ENCODE data around the gene D2HGDH.
A peak's percentile ranks its signal among the peaks of the same experiment; 100 is the strongest.

- peak; percentile 19 to 48; a peak in 3 of 4 replicates for TF ChIP-seq CTCF (conservative IDR thresholded peaks at IDR 0.05; ENCODE audit: low read depth in 2 of 2)
- no peak for TF ChIP-seq EZH2phosphoT487 (IDR thresholded peaks at IDR 0.05; ENCODE audit: unreplicated experiment)
- no peak for TF ChIP-seq POLR2AphosphoS5 (IDR thresholded peaks at IDR 0.05; ENCODE audit: low read depth)
- TF ChIP-seq REST (IDR thresholded peaks at IDR 0.05; ENCODE audit: unreplicated experiment): no peak
- TF ChIP-seq EZH2 (IDR thresholded peaks at IDR 0.05; ENCODE audit: low read depth, unreplicated experiment): peak; percentile 9
- no peak for TF ChIP-seq ZNF114 (CRISPR knock-in tag; IDR thresholded peaks at IDR 0.05)
These were observed 70.1 kb downstream of the D2HGDH start for GRCh38 chr2:241804326-241805229.
